Measurements from ENCODE around the gene BCO2. TPM values are rescaled to one million over a fixed set of nuclear protein-coding genes. Genes with fewer than 3 reads are reported as not detected.

The BCO2 gene
- total RNA-seq, 6 donors from 2014 or later = 2.1 to 18.2 (median 8.4) TPM

GRCh38 chr11:112235750-112236390 is 60.6 kb downstream of the BCO2 start:
- WGBS, 2 donors = 91 to 94% methylated on average over 8 of the region's 8 CpGs
- DNase-seq = no peak
- H3K27me3 ChIP-seq = no peaks in the 10 kb centered on the region
- no peak overlapping the region for H3K4me3 ChIP-seq
- H3K36me3 ChIP-seq = peaks cover 17 to 87% (median 50%) of the 10 kb centered on the region in 4 donors
- TF ChIP-seq EP300 (IDR thresholded peaks at IDR 0.05) (no peak), POLR2A (IDR thresholded peaks at IDR 0.05) (no peak), POLR2AphosphoS5 (IDR thresholded peaks at IDR 0.05) (no peak)
- TF ChIP-seq, protein P1, sequence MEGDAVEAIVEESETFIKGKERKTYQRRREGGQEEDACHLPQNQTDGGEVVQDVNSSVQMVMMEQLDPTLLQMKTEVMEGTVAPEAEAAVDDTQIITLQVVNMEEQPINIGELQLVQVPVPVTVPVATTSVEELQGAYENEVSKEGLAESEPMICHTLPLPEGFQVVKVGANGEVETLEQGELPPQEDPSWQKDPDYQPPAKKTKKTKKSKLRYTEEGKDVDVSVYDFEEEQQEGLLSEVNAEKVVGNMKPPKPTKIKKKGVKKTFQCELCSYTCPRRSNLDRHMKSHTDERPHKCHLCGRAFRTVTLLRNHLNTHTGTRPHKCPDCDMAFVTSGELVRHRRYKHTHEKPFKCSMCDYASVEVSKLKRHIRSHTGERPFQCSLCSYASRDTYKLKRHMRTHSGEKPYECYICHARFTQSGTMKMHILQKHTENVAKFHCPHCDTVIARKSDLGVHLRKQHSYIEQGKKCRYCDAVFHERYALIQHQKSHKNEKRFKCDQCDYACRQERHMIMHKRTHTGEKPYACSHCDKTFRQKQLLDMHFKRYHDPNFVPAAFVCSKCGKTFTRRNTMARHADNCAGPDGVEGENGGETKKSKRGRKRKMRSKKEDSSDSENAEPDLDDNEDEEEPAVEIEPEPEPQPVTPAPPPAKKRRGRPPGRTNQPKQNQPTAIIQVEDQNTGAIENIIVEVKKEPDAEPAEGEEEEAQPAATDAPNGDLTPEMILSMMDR (IDR thresholded peaks at IDR 0.05) = no peak
- no peak for ATAC-seq (ENCODE audit: low FRiP score in 2 of 2)
- no peaks in the 10 kb centered on the region for H3K4me1 ChIP-seq
- H3K9me3 ChIP-seq = no peaks in the 10 kb centered on the region
- no peak overlapping the region for H3K27ac ChIP-seq

GRCh38 chr11:112237451-112237850 is 62.1 kb downstream of the BCO2 start:
- ATAC-seq (ENCODE audit: low FRiP score in 2 of 2) = no peak
- DNase-seq = no peak
- no peaks in the 10 kb centered on the region for H3K27me3 ChIP-seq
- WGBS, 2 donors = 97 to 100% methylated on average over 4 of the region's 4 CpGs
- no peaks in the 10 kb centered on the region for H3K4me1 ChIP-seq
- H3K4me3 ChIP-seq = no peak overlapping the region
- no peak overlapping the region for H3K27ac ChIP-seq
- no peaks in the 10 kb centered on the region for H3K9me3 ChIP-seq
- H3K36me3 ChIP-seq = peaks cover 17 to 76% (median 53%) of the 10 kb centered on the region in 4 donors
- TF ChIP-seq, protein P1 (IDR thresholded peaks at IDR 0.05) = no peak
- TF ChIP-seq POLR2AphosphoS5 (IDR thresholded peaks at IDR 0.05) = no peak

GRCh38 chr11:112238041-112238440 is 62.7 kb downstream of the BCO2 start:
- TF ChIP-seq, protein P1 (IDR thresholded peaks at IDR 0.05) = no peak
- TF ChIP-seq POLR2A (IDR thresholded peaks at IDR 0.05) (no peak), POLR2AphosphoS5 (IDR thresholded peaks at IDR 0.05) (no peak), EP300 (IDR thresholded peaks at IDR 0.05) (no peak)

GRCh38 chr11:112241486-112241885 is 66.2 kb downstream of the BCO2 start:
- Histone ChIP-seq H3K36me3 (peaks cover 5 to 44% (median 30%) of the 10 kb centered on the region in 4 donors), H3K9me3 (no peaks in the 10 kb centered on the region), H3K27ac (no peak overlapping the region), H3K4me1 (no peaks in the 10 kb centered on the region), H3K27me3 (no peaks in the 10 kb centered on the region), H3K4me3 (no peak overlapping the region)
- ATAC-seq (ENCODE audit: low FRiP score in 2 of 2) (peak in 1 of 2 donors; percentile 92), DNase-seq (no peak)
- WGBS, 2 donors = 76 to 89% methylated on average over 3 of the region's 3 CpGs
- TF ChIP-seq EP300 (IDR thresholded peaks at IDR 0.05) (no peak), POLR2A (IDR thresholded peaks at IDR 0.05) (no peak), POLR2AphosphoS5 (IDR thresholded peaks at IDR 0.05) (no peak)
- TF ChIP-seq, protein P1 (IDR thresholded peaks at IDR 0.05) = no peak

More at GRCh38 chr11:112238041-112238440, 62.7 kb downstream of the BCO2 start:
- ATAC-seq (ENCODE audit: low FRiP score in 2 of 2) (no peak), DNase-seq (no peak)
- Histone ChIP-seq H3K9me3 (no peaks in the 10 kb centered on the region), H3K4me3 (no peak overlapping the region), H3K36me3 (peaks cover 17 to 76% (median 53%) of the 10 kb centered on the region in 4 donors), H3K27ac (no peak overlapping the region), H3K27me3 (no peaks in the 10 kb centered on the region), H3K4me1 (no peaks in the 10 kb centered on the region)
- 95% methylated on average over 3 of the region's 3 CpGs for WGBS, 2 donors

DNA sequence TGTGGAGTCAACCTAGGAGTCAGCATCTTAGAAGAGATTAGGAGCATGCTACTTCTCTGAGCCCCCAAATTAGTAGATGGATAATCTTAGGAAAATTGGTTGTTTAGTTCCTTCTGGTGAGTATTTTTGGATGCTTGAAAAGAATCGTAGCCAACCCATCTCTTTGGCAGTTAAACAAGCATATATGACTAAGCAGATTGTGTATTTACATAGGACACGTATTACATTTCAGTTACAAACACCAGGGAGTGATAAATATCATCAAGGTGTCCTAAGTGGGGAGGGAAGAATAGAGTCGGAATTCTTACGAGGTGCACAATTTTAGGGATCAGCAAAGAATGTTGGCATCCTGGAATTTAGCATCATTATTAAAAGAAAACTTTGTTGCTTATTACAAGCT is 71.9 kb downstream of the BCO2 start:
- Histone ChIP-seq H3K4me1 (no peaks in the 10 kb centered on the region), H3K36me3 (peaks cover 0 to 6% (median 0%) of the 10 kb centered on the region in 4 donors), H3K9me3 (no peaks in the 10 kb centered on the region), H3K4me3 (no peak overlapping the region), H3K27me3 (no peaks in the 10 kb centered on the region), H3K27ac (no peak overlapping the region)
- 65 to 67% methylated on average over 4 of the region's 4 CpGs for WGBS, 2 donors
- DNase-seq (no peak), ATAC-seq (ENCODE audit: low FRiP score in 2 of 2) (no peak)
- TF ChIP-seq EP300 (IDR thresholded peaks at IDR 0.05) = no peak
- TF ChIP-seq, protein P1 (IDR thresholded peaks at IDR 0.05) = no peak
- TF ChIP-seq POLR2A (IDR thresholded peaks at IDR 0.05) = no peak
- TF ChIP-seq POLR2AphosphoS5 (IDR thresholded peaks at IDR 0.05) = no peak

All from upper lobe of left lung (tissue), 6 donors.